ENCODE data around the gene ABCD1.

ABCD1 gene

GRCh38 chrX:153736071-153736820 lies 11.6 kb downstream of the ABCD1 start:
- no peaks in the 10 kb centered on the region for H3K27me3 Mint-ChIP-seq (ENCODE audit: low read depth)
- no peak overlapping the region for H3K27ac Mint-ChIP-seq
- H3K4me1 Mint-ChIP-seq = no peaks in the 10 kb centered on the region
- TF ChIP-seq CTCF (IDR thresholded peaks at IDR 0.05; ENCODE audit: unreplicated experiment in 3 of 3) = no peak
- peaks cover 27% of the 10 kb centered on the region for H3K36me3 Mint-ChIP-seq (ENCODE audit: low read depth)
- H3K4me3 Mint-ChIP-seq = no peak overlapping the region
- peaks cover 26% of the 10 kb centered on the region for H3K9me3 Mint-ChIP-seq

- Mint-ChIP-seq H3K4me3 (no peak overlapping the region), H3K27ac (no peak overlapping the region), H3K9me3 (peaks cover 19% of the 10 kb centered on the region), H3K27me3 (ENCODE audit: low read depth) (no peaks in the 10 kb centered on the region), H3K4me1 (no peaks in the 10 kb centered on the region), H3K36me3 (ENCODE audit: low read depth) (peaks cover 20% of the 10 kb centered on the region)
- no peak for TF ChIP-seq CTCF (IDR thresholded peaks at IDR 0.05; ENCODE audit: unreplicated experiment in 3 of 3)
Measured at GRCh38 chrX:153736871-153737441, 12.3 kb downstream of the ABCD1 start.

- Mint-ChIP-seq H3K9me3 (peaks cover 14% of the 10 kb centered on the region), H3K27me3 (ENCODE audit: low read depth) (no peaks in the 10 kb centered on the region), H3K4me1 (no peaks in the 10 kb centered on the region), H3K36me3 (ENCODE audit: low read depth) (peaks cover 15% of the 10 kb centered on the region), H3K27ac (no peak overlapping the region), H3K4me3 (no peak overlapping the region)
- TF ChIP-seq CTCF (IDR thresholded peaks at IDR 0.05; ENCODE audit: unreplicated experiment in 3 of 3) = no peak
Measured at GRCh38 chrX:153738056-153738605, 13.5 kb downstream of the ABCD1 start.

- H3K9me3 Mint-ChIP-seq = peaks cover 9% of the 10 kb centered on the region
- no peak for TF ChIP-seq CTCF (IDR thresholded peaks at IDR 0.05; ENCODE audit: unreplicated experiment in 3 of 3)
- peaks cover 10% of the 10 kb centered on the region for H3K36me3 Mint-ChIP-seq (ENCODE audit: low read depth)
- peaks cover 2% of the 10 kb centered on the region for H3K27me3 Mint-ChIP-seq (ENCODE audit: low read depth)
- no peak overlapping the region for H3K27ac Mint-ChIP-seq
- H3K4me1 Mint-ChIP-seq = no peaks in the 10 kb centered on the region
- no peak overlapping the region for H3K4me3 Mint-ChIP-seq
Measured at GRCh38 chrX:153739754-153740486, 15.3 kb downstream of the ABCD1 start.

- no peak for TF ChIP-seq CTCF (IDR thresholded peaks at IDR 0.05; ENCODE audit: unreplicated experiment in 3 of 3)
- Mint-ChIP-seq H3K27ac (no peak overlapping the region), H3K4me3 (no peak overlapping the region), H3K36me3 (ENCODE audit: low read depth) (peaks cover 3% of the 10 kb centered on the region), H3K4me1 (no peaks in the 10 kb centered on the region), H3K9me3 (peaks cover 3% of the 10 kb centered on the region), H3K27me3 (ENCODE audit: low read depth) (peaks cover 3% of the 10 kb centered on the region)
Measured at GRCh38 chrX:153740631-153741222, 16.1 kb downstream of the ABCD1 start.

All from nephron (organoid).